Neural crest cell (in vitro differentiated cells): ENCODE data around the gene SYCP2L. TPM values are rescaled to one million over a fixed set of nuclear protein-coding genes. Genes with fewer than 3 reads are reported as not detected.

Experiments
- DNase-seq: peaks from one replicate; pipeline ENCODE4 v3.0.0; 2021; ENCODE audit warnings: low read depth, mixed read lengths, low spot score
- H3K27ac Mint-ChIP-seq: one replicate; pipeline ENCODE4 v1.8.0; 2021; ENCODE audit warnings: mild to moderate bottlenecking, mixed read lengths; ENCODE audit not compliant: unreplicated experiment
- H3K27me3 Mint-ChIP-seq: 2 replicates; pipeline ENCODE4 v1.8.0; 2021; ENCODE audit warnings: low read depth, mild to moderate bottlenecking, mixed read lengths
- H3K36me3 Mint-ChIP-seq: 2 replicates; pipeline ENCODE4 v1.8.0; 2021; ENCODE audit warnings: low read depth, mild to moderate bottlenecking, mixed read lengths
- H3K4me1 Mint-ChIP-seq: 2 replicates; pipeline ENCODE4 v1.8.0; 2021; ENCODE audit warnings: mixed read lengths
- H3K4me3 Mint-ChIP-seq: one replicate; pipeline ENCODE4 v1.8.0; 2021; ENCODE audit warnings: mild to moderate bottlenecking, mixed read lengths
- H3K9me3 Mint-ChIP-seq: 2 replicates; pipeline ENCODE4 v1.8.0; 2021; ENCODE audit warnings: mixed read lengths
- total RNA-seq: library from RNA; stranded (reverse); gene quantifications from 2 replicates; pipeline ENCODE4 v1.2.1, GENCODE V29; 2021
- TF ChIP-seq, protein P1 (sequence below): fragments of 200-600 bp; sonication (generic); conservative IDR thresholded peaks from 2 replicates; pipeline ENCODE4 v1.5.0; 2021; ENCODE audit warnings: antibody characterized with exemption, mild to moderate bottlenecking

Gene SYCP2L
- total RNA-seq, 1 donor from 2014 or later, result 5.6 TPM

DNA sequence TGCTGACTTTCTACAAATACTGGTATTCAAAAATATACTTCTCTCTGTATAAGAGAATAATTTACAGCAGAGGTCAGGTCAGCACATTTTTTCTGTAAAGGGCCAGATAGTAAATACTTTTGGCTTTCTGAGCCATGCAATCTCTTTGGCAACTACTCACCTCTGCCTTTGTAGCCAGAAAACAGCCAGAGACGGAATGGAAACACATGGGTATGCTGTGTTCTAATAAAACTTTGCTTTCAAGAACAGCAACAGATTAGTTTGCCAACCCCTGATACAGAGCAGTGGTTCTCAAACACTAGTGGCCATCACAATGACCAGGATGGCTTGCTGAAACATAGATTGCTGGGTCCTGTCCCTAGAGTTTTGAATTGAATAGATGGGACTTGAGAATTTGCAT is 46.3 kb downstream of the SYCP2L start:
- Mint-ChIP-seq H3K9me3 (no peaks in the 10 kb centered on the region), H3K27me3 (no peaks in the 10 kb centered on the region), H3K4me1 (no peaks in the 10 kb centered on the region), H3K36me3 (peaks cover 10% of the 10 kb centered on the region), H3K4me3 (no peak overlapping the region), H3K27ac (no peak overlapping the region)
- DNase-seq, result no peak
- TF ChIP-seq, protein P1, sequence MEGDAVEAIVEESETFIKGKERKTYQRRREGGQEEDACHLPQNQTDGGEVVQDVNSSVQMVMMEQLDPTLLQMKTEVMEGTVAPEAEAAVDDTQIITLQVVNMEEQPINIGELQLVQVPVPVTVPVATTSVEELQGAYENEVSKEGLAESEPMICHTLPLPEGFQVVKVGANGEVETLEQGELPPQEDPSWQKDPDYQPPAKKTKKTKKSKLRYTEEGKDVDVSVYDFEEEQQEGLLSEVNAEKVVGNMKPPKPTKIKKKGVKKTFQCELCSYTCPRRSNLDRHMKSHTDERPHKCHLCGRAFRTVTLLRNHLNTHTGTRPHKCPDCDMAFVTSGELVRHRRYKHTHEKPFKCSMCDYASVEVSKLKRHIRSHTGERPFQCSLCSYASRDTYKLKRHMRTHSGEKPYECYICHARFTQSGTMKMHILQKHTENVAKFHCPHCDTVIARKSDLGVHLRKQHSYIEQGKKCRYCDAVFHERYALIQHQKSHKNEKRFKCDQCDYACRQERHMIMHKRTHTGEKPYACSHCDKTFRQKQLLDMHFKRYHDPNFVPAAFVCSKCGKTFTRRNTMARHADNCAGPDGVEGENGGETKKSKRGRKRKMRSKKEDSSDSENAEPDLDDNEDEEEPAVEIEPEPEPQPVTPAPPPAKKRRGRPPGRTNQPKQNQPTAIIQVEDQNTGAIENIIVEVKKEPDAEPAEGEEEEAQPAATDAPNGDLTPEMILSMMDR, result no peak

DNA sequence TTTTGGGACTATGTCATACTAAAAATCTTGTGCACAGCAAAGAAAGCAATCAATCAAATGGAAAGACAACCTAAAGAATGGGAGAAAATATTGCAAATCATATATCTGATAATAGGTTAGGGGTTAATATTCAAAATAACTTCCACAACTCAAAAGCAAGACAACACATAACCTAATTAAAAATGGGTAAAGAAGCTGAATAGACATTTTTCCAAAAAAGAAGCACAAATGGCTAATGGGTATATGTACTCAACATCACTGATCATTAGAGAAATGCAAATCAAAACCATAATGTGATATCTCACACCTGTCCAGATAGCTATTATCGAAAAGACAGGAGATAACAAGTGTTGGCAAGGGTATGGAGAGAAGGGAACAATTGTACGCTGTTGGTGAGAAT is 53.0 kb downstream of the SYCP2L start:
- no peaks in the 10 kb centered on the region for H3K4me1 Mint-ChIP-seq
- H3K27ac Mint-ChIP-seq, result no peak overlapping the region
- no peak for DNase-seq
- H3K4me3 Mint-ChIP-seq, result no peak overlapping the region
- peaks cover 12% of the 10 kb centered on the region for H3K9me3 Mint-ChIP-seq
- no peaks in the 10 kb centered on the region for H3K27me3 Mint-ChIP-seq
- H3K36me3 Mint-ChIP-seq, result peaks cover 18% of the 10 kb centered on the region
- TF ChIP-seq, protein P1, result no peak

DNA sequence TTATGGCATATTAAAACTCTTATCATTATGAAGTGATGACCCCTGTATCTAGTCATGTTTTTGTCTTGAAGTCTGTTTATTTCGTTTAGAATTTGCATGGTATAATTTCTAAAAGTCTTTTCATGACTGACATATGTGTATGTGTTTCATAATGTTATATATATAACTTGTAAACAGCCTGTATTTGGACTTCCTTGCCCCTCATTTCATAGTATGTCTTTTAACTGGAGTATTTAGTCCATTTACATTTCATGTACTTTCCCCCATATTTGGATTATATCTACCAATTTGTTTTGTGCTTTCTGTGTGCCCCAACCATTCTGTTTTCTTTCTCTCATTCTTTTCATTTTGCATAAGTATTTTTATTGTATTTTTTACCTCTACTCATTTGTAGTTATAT is 59.0 kb downstream of the SYCP2L start:
- peaks cover 10% of the 10 kb centered on the region for H3K36me3 Mint-ChIP-seq
- H3K27me3 Mint-ChIP-seq, result no peaks in the 10 kb centered on the region
- H3K4me3 Mint-ChIP-seq, result no peak overlapping the region
- TF ChIP-seq, protein P1, result no peak
- H3K27ac Mint-ChIP-seq, result no peak overlapping the region
- peaks cover 6% of the 10 kb centered on the region for H3K9me3 Mint-ChIP-seq
- DNase-seq, result no peak
- no peaks in the 10 kb centered on the region for H3K4me1 Mint-ChIP-seq

DNA sequence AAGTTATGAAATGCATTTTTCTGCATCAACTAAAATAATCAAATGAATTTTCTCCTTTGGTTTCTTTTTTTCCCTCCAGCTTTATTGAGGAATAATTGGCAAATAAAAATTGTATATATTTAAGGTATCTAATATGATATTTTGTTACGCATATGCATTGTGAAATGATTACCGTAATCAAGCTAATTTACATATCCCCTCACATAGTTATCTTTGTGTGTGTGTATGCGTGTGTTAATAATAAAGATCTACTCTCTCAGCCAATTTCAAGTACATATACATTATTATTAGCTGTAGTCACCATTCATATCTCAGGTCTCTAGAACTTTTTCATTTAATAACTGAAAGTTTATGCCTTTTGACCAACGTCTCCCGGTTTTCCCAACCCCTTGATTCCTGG is 61.1 kb downstream of the SYCP2L start:
- Mint-ChIP-seq H3K27me3 (no peaks in the 10 kb centered on the region), H3K9me3 (peaks cover 4% of the 10 kb centered on the region), H3K4me1 (no peaks in the 10 kb centered on the region), H3K4me3 (no peak overlapping the region), H3K36me3 (peaks cover 10% of the 10 kb centered on the region), H3K27ac (no peak overlapping the region)
- TF ChIP-seq, protein P1, result no peak
- DNase-seq, result no peak

DNA sequence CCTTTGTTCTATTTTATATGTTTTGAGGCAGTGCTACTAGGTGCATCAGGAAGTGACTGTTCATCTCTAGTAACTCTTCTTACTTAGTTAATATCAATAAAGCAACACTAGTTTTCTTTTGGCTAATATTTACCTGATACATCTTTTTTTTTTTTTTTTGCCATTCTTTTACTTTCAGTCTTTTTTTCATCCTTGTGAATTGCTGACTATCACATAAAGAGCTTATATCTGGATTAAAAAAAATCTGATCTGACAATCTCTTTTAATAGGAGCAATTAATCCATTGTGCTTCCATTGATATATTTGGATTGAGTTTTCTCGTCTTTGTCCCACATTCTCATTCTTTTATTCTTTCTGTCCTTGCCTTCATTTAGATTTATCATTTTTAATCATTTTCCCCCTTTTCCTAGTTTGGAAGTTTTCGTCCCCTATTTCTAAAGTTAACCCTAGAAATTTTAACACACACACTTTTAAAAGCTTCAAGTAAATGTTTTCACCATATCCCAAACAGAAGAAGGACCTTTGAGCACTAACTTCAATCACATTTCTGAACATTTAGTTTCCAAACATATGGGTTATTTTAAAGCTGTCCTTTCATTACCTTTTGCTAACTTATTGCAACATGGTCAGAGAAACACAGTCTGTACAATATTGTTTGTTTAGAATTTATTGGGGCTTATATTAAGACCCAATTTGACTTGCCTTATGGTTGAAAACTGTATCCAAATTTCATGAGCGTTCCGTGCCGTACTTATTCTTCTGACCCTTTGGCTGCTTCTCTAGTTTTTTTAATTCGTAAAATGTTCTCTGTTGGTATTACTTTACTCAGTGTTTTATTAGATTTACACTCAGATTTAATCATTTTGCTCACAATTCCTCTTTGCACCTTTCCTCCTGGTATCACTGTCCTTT is 63.0 kb downstream of the SYCP2L start:
- Mint-ChIP-seq H3K9me3 (peaks cover 4% of the 10 kb centered on the region), H3K4me3 (no peak overlapping the region), H3K4me1 (peaks cover 5% of the 10 kb centered on the region), H3K27ac (peak overlapping the region; percentile 5), H3K36me3 (peaks cover 10% of the 10 kb centered on the region), H3K27me3 (no peaks in the 10 kb centered on the region)
- no peak for DNase-seq
- TF ChIP-seq, protein P1, result no peak
